ENCODE data around the gene PRRC2B.

The PRRC2B gene

DNA sequence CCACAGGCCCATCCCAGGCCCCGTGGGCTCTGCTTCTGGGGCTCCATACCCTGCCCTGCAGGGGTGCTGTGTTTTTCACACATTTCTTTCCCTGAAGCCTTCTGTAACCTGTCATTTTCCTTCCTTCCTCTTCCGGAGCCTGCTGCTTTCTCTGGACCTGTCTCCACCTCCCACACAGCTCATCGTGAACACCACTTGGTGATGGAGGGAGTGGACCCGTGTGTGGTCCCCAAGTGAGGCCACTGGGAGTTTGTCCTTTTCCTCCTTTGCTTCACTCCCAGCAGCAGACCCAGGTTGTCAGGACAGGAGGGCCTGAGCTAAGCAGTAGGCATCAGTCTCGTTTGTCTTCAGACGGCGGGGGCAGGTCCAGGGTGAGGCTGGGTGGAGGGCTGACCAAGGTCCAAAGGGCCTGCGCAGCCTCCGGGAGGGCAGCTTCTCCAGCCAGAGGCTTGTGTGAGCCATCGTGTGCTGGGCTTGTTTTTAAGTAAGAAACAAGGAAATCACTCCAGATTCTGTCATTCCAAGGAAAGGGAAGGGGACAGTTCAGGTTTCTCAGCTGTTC lies 103.0 kb downstream of the PRRC2B start:
- Histone ChIP-seq H3K4me1 (ENCODE audit: low read length) (no peaks in the 10 kb centered on the region), H3K79me2 (ENCODE audit: low read length) (no peaks in the 10 kb centered on the region), H3K9ac (ENCODE audit: low read length) (no peak overlapping the region), H3K9me3 (ENCODE audit: insufficient read depth, low read length) (no peaks in the 10 kb centered on the region), H2AFZ (ENCODE audit: low read depth, low read length) (no peak overlapping the region), H3K27me3 (ENCODE audit: low read depth, low read length) (no peaks in the 10 kb centered on the region), H3K36me3 (replicated peaks; ENCODE audit: low read depth, low read length) (peaks cover 69% of the 10 kb centered on the region), H3K27ac (ENCODE audit: low read length) (no peak overlapping the region), H3K4me3 (ENCODE audit: low read length) (no peak overlapping the region), H3K4me2 (ENCODE audit: low read length) (no peak overlapping the region), H4K20me1 (ENCODE audit: insufficient read depth, low read length) (no peaks in the 10 kb centered on the region)
- no peak for TF ChIP-seq EZH2phosphoT487 (IDR thresholded peaks at IDR 0.05; ENCODE audit: low read depth)
- no peak for TF ChIP-seq CTCF (IDR thresholded peaks at IDR 0.05; ENCODE audit: low read depth, low read length)

GRCh38 chr9:131499254-131499767 lies 105.4 kb downstream of the PRRC2B start:
- peaks cover 48% of the 10 kb centered on the region for H3K36me3 ChIP-seq (replicated peaks; ENCODE audit: low read depth, low read length)
- H3K9me3 ChIP-seq (ENCODE audit: insufficient read depth, low read length), result no peaks in the 10 kb centered on the region
- peaks cover 8% of the 10 kb centered on the region; the same call in 1 of the 2 replicates for H3K79me2 ChIP-seq (ENCODE audit: low read length)
- TF ChIP-seq EZH2phosphoT487 (IDR thresholded peaks at IDR 0.05; ENCODE audit: low read depth) (no peak), CTCF (IDR thresholded peaks at IDR 0.05; ENCODE audit: low read depth, low read length) (no peak)
- no peak overlapping the region for H3K4me3 ChIP-seq (ENCODE audit: low read length)
- H4K20me1 ChIP-seq (ENCODE audit: insufficient read depth, low read length), result no peaks in the 10 kb centered on the region
- no peak overlapping the region for H3K27ac ChIP-seq (ENCODE audit: low read length)
- H3K27me3 ChIP-seq (ENCODE audit: low read depth, low read length), result no peaks in the 10 kb centered on the region
- H3K4me2 ChIP-seq (ENCODE audit: low read length), result no peak overlapping the region
- 0 out of 2 replicates have a peak, but pooled peaks cover 6% of the 10 kb centered on the region for H3K4me1 ChIP-seq (ENCODE audit: low read length)
- no peak overlapping the region for H2AFZ ChIP-seq (ENCODE audit: low read depth, low read length)
- H3K9ac ChIP-seq (ENCODE audit: low read length), result no peak overlapping the region

DNA sequence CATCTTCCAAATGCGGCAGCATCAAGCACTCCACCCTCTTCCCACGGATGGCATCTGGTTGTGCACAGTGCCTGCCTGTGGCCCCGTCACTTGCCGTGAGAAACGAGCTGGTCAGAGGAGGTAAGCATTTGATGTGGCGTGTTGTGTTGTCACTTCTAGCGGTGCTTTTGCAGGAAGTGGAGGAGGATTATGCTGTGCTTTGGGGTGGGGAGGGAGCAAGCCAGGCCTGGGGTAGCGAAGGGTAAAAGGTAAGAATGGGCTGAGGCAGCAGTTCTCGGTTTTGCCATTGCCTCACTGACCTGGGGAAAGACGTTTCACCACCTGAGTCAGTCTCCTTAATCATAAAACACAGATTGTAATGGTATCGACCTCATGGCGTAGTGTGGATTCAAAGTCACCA lies 106.5 kb downstream of the PRRC2B start:
- H3K9ac ChIP-seq (ENCODE audit: low read length), result no peak overlapping the region
- H4K20me1 ChIP-seq (ENCODE audit: insufficient read depth, low read length), result no peaks in the 10 kb centered on the region
- H3K79me2 ChIP-seq (ENCODE audit: low read length), result peaks cover 8% of the 10 kb centered on the region; the same call in 1 of the 2 replicates
- no peak for TF ChIP-seq CTCF (IDR thresholded peaks at IDR 0.05; ENCODE audit: low read depth, low read length)
- no peak for TF ChIP-seq EZH2phosphoT487 (IDR thresholded peaks at IDR 0.05; ENCODE audit: low read depth)
- peaks cover 43% of the 10 kb centered on the region for H3K36me3 ChIP-seq (replicated peaks; ENCODE audit: low read depth, low read length)
- H3K27ac ChIP-seq (ENCODE audit: low read length), result no peak overlapping the region
- H3K27me3 ChIP-seq (ENCODE audit: low read depth, low read length), result no peaks in the 10 kb centered on the region
- H3K4me3 ChIP-seq (ENCODE audit: low read length), result no peak overlapping the region
- 0 out of 2 replicates have a peak, but pooled peaks cover 6% of the 10 kb centered on the region for H3K4me1 ChIP-seq (ENCODE audit: low read length)
- no peaks in the 10 kb centered on the region for H3K9me3 ChIP-seq (ENCODE audit: insufficient read depth, low read length)
- no peak overlapping the region for H2AFZ ChIP-seq (ENCODE audit: low read depth, low read length)
- no peak overlapping the region for H3K4me2 ChIP-seq (ENCODE audit: low read length)

GRCh38 chr9:131500939-131501541 lies 107.2 kb downstream of the PRRC2B start:
- Histone ChIP-seq H3K4me1 (ENCODE audit: low read length) (0 out of 2 replicates have a peak, but pooled peaks cover 6% of the 10 kb centered on the region), H3K9me3 (ENCODE audit: insufficient read depth, low read length) (no peaks in the 10 kb centered on the region), H3K9ac (ENCODE audit: low read length) (no peak overlapping the region), H3K4me2 (ENCODE audit: low read length) (no peak overlapping the region), H3K79me2 (ENCODE audit: low read length) (peaks cover 8% of the 10 kb centered on the region; the same call in 1 of the 2 replicates), H2AFZ (ENCODE audit: low read depth, low read length) (no peak overlapping the region), H3K36me3 (replicated peaks; ENCODE audit: low read depth, low read length) (peaks cover 37% of the 10 kb centered on the region), H4K20me1 (ENCODE audit: insufficient read depth, low read length) (no peaks in the 10 kb centered on the region), H3K4me3 (ENCODE audit: low read length) (no peak overlapping the region), H3K27ac (ENCODE audit: low read length) (no peak overlapping the region), H3K27me3 (ENCODE audit: low read depth, low read length) (no peaks in the 10 kb centered on the region)
- no peak for TF ChIP-seq EZH2phosphoT487 (IDR thresholded peaks at IDR 0.05; ENCODE audit: low read depth)
- no peak for TF ChIP-seq CTCF (IDR thresholded peaks at IDR 0.05; ENCODE audit: low read depth, low read length)
